Rectal smooth muscle tissue (tissue), 1 donor: Measurements from ENCODE around the gene OR2C1.

Source experiments
- H3K27ac ChIP-seq: one replicate; pipeline ENCODE4 v1.7.0; 2013; ENCODE audit warnings: low read depth, low read length, inconsistent platforms
- H3K27me3 ChIP-seq: one replicate; pipeline ENCODE4 v1.7.0; 2013; ENCODE audit warnings: low read length; ENCODE audit not compliant: control insufficient read depth, insufficient read depth
- H3K36me3 ChIP-seq: one replicate; pipeline ENCODE4 v1.7.0; 2013; ENCODE audit warnings: low read length; ENCODE audit not compliant: control insufficient read depth, insufficient read depth
- H3K4me1 ChIP-seq: one replicate; pipeline ENCODE4 v1.7.0; 2013; ENCODE audit warnings: low read length; ENCODE audit not compliant: control insufficient read depth, insufficient read depth
- H3K4me3 ChIP-seq: one replicate; pipeline ENCODE4 v1.7.0; 2013; ENCODE audit warnings: low read length
- H3K9ac ChIP-seq: one replicate; pipeline ENCODE4 v1.7.0; 2013; ENCODE audit warnings: low read length

Gene OR2C1

DNA sequence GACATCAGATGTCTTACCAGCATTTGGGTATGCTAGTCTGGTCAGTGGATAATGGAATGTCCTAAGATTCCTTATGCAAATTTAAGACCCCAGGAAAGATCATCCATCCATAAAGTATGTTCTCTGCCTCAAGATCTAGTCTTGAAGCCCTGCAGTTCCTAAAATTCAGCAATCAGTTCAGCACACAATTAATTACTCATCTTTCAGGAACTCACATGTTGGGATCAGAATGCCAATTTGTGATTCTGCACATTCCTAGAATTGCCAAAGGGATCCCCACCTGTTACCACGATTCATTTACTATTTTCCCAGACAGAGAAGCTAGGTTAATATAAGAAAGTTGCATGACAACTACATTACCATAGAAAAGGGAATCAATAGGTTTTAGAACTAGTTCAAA, 3.2 kb downstream of the OR2C1 start:
- Histone ChIP-seq H3K27me3 (no peaks in the 10 kb centered on the region), H3K27ac (no peak overlapping the region), H3K36me3 (no peaks in the 10 kb centered on the region), H3K4me3 (no peak overlapping the region), H3K9ac (no peak overlapping the region), H3K4me1 (no peaks in the 10 kb centered on the region)

GRCh38 chr16:3362931-3363330, 7.2 kb downstream of the OR2C1 start:
- H3K36me3 ChIP-seq, result no peaks in the 10 kb centered on the region
- H3K9ac ChIP-seq, result no peak overlapping the region
- H3K27ac ChIP-seq, result no peak overlapping the region
- H3K27me3 ChIP-seq, result no peaks in the 10 kb centered on the region
- no peak overlapping the region for H3K4me3 ChIP-seq
- peaks cover 4% of the 10 kb centered on the region for H3K4me1 ChIP-seq

- no peaks in the 10 kb centered on the region for H3K27me3 ChIP-seq
- H3K4me3 ChIP-seq, result no peak overlapping the region
Observed at GRCh38 chr16:3363793-3364192, 8.1 kb downstream of the OR2C1 start.

DNA sequence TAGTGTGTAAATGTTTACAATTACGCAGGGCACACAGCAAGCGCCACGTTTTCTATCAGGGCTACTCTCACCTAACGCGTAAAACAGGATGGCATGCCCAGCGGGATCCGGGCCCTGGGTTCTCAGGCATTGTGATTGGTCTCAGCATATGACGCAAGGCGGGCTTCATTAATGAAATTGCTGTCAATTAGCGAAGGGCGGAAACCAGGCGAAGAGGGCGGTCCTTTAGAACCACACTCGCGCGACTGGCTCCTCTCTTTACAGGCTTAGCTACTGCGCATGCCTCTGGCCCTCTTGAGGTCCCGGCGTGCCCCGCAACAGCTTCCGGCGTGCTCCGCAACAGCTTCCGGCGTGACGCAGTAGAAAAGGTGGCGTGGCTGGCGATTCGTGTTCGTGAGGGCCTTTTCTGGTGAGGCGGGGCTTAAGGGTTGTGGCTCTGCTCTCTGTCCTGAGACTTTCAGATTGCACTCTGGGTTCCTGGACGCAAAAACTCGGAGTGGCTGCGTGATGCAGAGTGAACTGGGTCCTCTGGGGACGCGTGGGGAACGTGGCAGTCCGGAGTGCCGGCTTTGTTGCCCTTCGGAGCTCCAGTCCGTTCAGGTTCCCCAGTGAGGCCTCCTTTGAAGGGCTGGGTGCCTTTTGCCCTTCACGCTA, 9.2 kb downstream of the OR2C1 start:
- H3K27me3 ChIP-seq, result no peaks in the 10 kb centered on the region
- H3K27ac ChIP-seq, result peak overlapping the region; percentile 87
- H3K4me1 ChIP-seq, result peaks cover 4% of the 10 kb centered on the region
- peak overlapping the region; percentile 68 for H3K9ac ChIP-seq
- H3K36me3 ChIP-seq, result no peaks in the 10 kb centered on the region
- peak overlapping the region; percentile 87 for H3K4me3 ChIP-seq

More at GRCh38 chr16:3363793-3364192, 8.1 kb downstream of the OR2C1 start:
- no peaks in the 10 kb centered on the region for H3K36me3 ChIP-seq
- H3K9ac ChIP-seq, result no peak overlapping the region
- peaks cover 4% of the 10 kb centered on the region for H3K4me1 ChIP-seq
- H3K27ac ChIP-seq, result no peak overlapping the region

DNA sequence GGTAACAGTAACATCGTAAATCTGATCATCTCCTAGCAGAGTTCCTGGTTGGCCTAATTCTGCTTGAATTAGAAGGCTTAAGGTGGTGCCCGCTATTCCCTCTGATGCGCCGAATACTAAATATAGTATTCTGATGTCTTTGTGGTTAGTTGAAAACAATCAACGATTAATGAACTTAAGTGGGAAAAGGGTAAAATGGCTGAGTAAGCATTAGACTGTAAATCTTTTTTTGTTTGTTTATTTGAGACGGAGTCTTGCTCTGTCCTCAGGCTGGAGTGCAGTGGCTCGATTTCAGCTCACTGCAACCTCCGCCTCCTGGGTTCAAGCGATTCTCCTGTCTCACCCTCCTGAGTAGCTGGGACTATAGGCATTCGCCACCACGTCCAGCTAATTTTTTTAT, 13.4 kb downstream of the OR2C1 start:
- H3K27ac ChIP-seq, result no peak overlapping the region
- H3K4me3 ChIP-seq, result no peak overlapping the region
- H3K9ac ChIP-seq, result no peak overlapping the region
- H3K36me3 ChIP-seq, result no peaks in the 10 kb centered on the region
- no peaks in the 10 kb centered on the region for H3K27me3 ChIP-seq
- peaks cover 4% of the 10 kb centered on the region for H3K4me1 ChIP-seq

- H3K4me3 ChIP-seq, result no peak overlapping the region
- no peaks in the 10 kb centered on the region for H3K4me1 ChIP-seq
- no peaks in the 10 kb centered on the region for H3K36me3 ChIP-seq
- H3K27me3 ChIP-seq, result no peaks in the 10 kb centered on the region
- H3K9ac ChIP-seq, result no peak overlapping the region
- no peak overlapping the region for H3K27ac ChIP-seq
Observed at GRCh38 chr16:3375680-3376079, 20.0 kb downstream of the OR2C1 start.

GRCh38 chr16:3377917-3378316, 22.2 kb downstream of the OR2C1 start:
- Histone ChIP-seq H3K27ac (no peak overlapping the region), H3K27me3 (no peaks in the 10 kb centered on the region), H3K9ac (no peak overlapping the region), H3K36me3 (peaks cover 10% of the 10 kb centered on the region), H3K4me3 (no peak overlapping the region), H3K4me1 (no peaks in the 10 kb centered on the region)

- no peak overlapping the region for H3K27ac ChIP-seq
- H3K9ac ChIP-seq, result no peak overlapping the region
- H3K27me3 ChIP-seq, result no peaks in the 10 kb centered on the region
- peaks cover 38% of the 10 kb centered on the region for H3K36me3 ChIP-seq
- H3K4me1 ChIP-seq, result no peaks in the 10 kb centered on the region
- peak overlapping the region; percentile 47 for H3K4me3 ChIP-seq
Observed at GRCh38 chr16:3383045-3383448, 27.4 kb downstream of the OR2C1 start.

DNA sequence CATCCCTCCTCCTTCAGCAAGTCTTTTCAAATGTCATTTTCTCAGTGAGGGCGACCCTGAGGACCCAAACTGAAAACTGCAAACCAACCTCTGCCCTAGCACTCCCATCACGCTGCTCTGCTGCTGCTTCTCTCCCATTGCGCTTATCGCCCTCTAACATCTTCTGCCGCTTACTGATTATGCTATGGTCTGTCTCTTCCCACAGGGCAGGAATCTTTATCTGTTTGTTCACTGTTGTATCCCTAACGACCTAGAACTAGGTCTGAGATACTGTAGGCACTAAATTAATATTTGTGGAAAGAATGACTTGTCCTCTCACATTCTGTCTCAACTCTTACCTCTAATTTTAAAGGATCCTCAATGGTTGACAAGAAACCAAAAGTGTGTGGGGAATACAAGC, 32.6 kb downstream of the OR2C1 start:
- Histone ChIP-seq H3K27me3 (no peaks in the 10 kb centered on the region), H3K4me1 (no peaks in the 10 kb centered on the region), H3K27ac (no peak overlapping the region), H3K9ac (no peak overlapping the region), H3K36me3 (peaks cover 53% of the 10 kb centered on the region), H3K4me3 (no peak overlapping the region)

DNA sequence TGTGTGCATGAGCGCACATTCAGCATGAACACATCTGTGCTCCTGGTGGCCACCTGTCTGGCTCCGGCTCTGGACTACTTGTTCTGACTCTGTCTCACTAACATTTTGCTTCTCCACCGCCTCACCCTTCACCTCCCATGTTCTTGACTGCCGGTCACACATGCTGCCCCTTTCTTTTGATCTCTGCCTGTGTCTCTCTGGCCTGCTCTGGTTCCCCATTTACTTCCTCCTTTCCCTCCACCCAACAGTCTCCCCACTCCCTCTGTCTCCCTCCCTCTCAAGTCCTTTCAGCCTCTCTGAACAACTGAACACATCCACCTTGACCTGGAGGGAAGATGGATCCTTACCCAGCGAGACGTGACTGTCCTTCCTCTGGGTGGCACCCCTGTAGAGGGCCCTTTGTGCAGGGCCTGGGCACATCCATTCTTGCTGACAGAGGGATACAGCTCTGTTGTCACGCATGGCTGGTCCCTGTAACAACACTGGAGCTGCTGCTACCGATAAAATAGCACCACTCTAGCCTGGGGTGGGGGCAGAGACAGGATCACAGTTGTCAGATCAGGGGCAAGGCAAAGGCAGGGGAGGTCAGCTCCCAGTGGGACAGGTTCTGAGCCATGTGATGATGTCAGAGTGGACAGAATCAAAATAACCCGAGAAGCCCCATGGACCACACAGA, 34.1 kb downstream of the OR2C1 start:
- Histone ChIP-seq H3K4me1 (no peaks in the 10 kb centered on the region), H3K9ac (no peak overlapping the region), H3K36me3 (peaks cover 44% of the 10 kb centered on the region), H3K27me3 (no peaks in the 10 kb centered on the region), H3K27ac (no peak overlapping the region), H3K4me3 (no peak overlapping the region)

- Histone ChIP-seq H3K36me3 (peaks cover 40% of the 10 kb centered on the region), H3K4me1 (peaks cover 4% of the 10 kb centered on the region), H3K27ac (peak overlapping the region; percentile 85), H3K27me3 (no peaks in the 10 kb centered on the region), H3K4me3 (peak overlapping the region; percentile 97), H3K9ac (peak overlapping the region; percentile 94)
Observed at GRCh38 chr16:3400446-3400778, 44.7 kb downstream of the OR2C1 start.

- Histone ChIP-seq H3K36me3 (peaks cover 43% of the 10 kb centered on the region), H3K4me3 (peak within 1 kb of the TSS; percentile 97), H3K27ac (peak within 1 kb of the TSS; percentile 85), H3K9ac (peak within 1 kb of the TSS; percentile 94), H3K4me1 (peaks cover 4% of the 10 kb centered on the region), H3K27me3 (no peaks in the 10 kb centered on the region)
Observed at GRCh38 chr16:3400779-3401688, 45.3 kb downstream of the OR2C1 start, which contains the start of the genes ZNF174 and ZSCAN32. Gene ZNF174, plus strand, starts transcription at chr16:3401215. Its CDS starts 790 bp downstream, at chr16:3402005. Gene ZSCAN32, minus strand, starts transcription at chr16:3401004. Its CDS starts 3,447 bp downstream, at chr16:3397557.
